Transverse colon (tissue), 4 donors: Measurements from ENCODE around the gene DENND1A.

ENCODE experiments used
- EP300 ChIP-seq: sonication (generic); formaldehyde crosslinking; IDR thresholded peaks from one replicate; pipeline ENCODE4 v1.6.1; 2017; ENCODE audit warnings: antibody characterized with exemption, low read depth
- POLR2A ChIP-seq: fragments of 450-650 bp; IDR thresholded peaks from one replicate; pipeline ENCODE4 v1.6.1; 2016; ENCODE audit warnings: antibody characterized with exemption, mild to moderate bottlenecking, moderate library complexity
- POLR2AphosphoS5 ChIP-seq, 3 donors: sonication (generic); formaldehyde crosslinking; IDR thresholded peaks; one replicate each; pipeline ENCODE4 v1.6.1; 2016; ENCODE audit warnings: antibody characterized with exemption in 3 of 3
- TF ChIP-seq, protein P1 (sequence below), 5 experiments: fragments of 200-600 bp in 3 of 5; fragments of 450-650 bp in 2 of 5; sonication (generic) in 3 of 5; IDR thresholded peaks; 1 replicate in 2 of 5; 2 replicates in 3 of 5; pipeline ENCODE4 v1.5.1; 2016 to 2017; ENCODE audit warnings: antibody characterized with exemption in 5 of 5, inconsistent platforms in 3 of 5, mild to moderate bottlenecking in 2 of 5, moderate library complexity in 1 of 5

DNA sequence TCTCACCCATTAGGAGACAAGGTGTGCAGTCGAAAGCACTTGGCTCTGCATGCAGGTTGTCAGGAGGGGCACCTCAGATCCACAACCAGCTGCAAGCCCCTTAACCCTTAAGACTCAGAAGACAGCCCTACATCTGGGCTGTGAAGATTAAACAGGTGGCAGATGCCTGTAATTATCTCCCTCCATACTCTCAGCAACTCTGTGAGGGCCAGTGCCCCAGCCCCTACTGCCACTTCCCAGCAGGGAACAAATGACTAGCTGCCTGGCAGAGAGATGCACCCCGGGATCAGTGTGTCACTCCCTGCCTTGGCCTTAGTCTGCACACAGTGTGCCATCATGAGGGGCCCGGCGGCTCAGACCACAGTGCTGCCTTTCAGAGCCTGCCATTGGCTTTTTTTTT is 532.0 kb downstream of the DENND1A start:
- TF ChIP-seq, protein P1, sequence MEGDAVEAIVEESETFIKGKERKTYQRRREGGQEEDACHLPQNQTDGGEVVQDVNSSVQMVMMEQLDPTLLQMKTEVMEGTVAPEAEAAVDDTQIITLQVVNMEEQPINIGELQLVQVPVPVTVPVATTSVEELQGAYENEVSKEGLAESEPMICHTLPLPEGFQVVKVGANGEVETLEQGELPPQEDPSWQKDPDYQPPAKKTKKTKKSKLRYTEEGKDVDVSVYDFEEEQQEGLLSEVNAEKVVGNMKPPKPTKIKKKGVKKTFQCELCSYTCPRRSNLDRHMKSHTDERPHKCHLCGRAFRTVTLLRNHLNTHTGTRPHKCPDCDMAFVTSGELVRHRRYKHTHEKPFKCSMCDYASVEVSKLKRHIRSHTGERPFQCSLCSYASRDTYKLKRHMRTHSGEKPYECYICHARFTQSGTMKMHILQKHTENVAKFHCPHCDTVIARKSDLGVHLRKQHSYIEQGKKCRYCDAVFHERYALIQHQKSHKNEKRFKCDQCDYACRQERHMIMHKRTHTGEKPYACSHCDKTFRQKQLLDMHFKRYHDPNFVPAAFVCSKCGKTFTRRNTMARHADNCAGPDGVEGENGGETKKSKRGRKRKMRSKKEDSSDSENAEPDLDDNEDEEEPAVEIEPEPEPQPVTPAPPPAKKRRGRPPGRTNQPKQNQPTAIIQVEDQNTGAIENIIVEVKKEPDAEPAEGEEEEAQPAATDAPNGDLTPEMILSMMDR (IDR thresholded peaks at IDR 0.05), result no peak
- TF ChIP-seq POLR2A (no peak), POLR2AphosphoS5 (IDR thresholded peaks at IDR 0.05) (no peak), EP300 (no peak)
